ENCODE data around the gene TBC1D22B.

DNA sequence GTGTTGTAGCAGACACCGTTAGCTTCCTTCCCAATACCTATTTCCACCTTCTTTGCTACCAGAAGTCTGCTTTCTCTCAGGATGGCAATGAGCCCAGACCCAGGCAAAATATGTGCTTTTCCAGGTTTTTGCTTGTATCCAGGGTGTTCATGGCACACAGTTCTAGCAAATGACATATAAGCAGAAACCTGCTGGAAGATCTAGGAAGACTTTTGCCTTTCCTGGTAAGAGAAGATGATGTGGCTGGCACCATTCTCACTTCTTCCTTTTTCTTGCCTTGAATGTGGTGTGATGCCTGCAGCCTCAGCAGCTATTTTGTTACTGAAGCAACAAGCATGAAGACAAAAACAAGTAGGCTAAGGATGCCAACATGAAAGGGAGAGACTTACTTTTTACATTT lies 19.2 kb upstream of the TBC1D22B start:
- TF ChIP-seq POLR2A (IDR thresholded peaks at IDR 0.05; ENCODE audit: low read depth, low read length) (no peak), POLR2AphosphoS5 (IDR thresholded peaks at IDR 0.05; ENCODE audit: low read depth, low read length) (no peak)

All from GM12892 (cell line).